COR-L47 (cell line): ENCODE data around the gene ADAMTSL5.
"Not testable (repeated sequence)": the region's sequence is repeated elsewhere in the genome, so short reads cannot be mapped to it uniquely, and the experiment has no call there.

ENCODE experiments used
- DNase-seq: peaks from one replicate; lab custom pipeline; 2025; lab: John Stamatoyannopoulos, UW

The ADAMTSL5 gene

GRCh38 chr19:1478934-1479707, 33.7 kb downstream of the ADAMTSL5 start, which contains the start of gene C19orf25:
Gene C19orf25, minus strand, starts transcription at chr19:1479215. Its CDS starts 312 bp downstream, at chr19:1478903.
- peak; percentile 90 for DNase-seq

- DNase-seq, result not testable (repeated sequence)
Observed at GRCh38 chr19:1477056-1477455, 35.8 kb downstream of the ADAMTSL5 start.

GRCh38 chr19:1475751-1476437, 36.9 kb downstream of the ADAMTSL5 start:
- DNase-seq, result no peak

GRCh38 chr19:1474765-1475351, 38.0 kb downstream of the ADAMTSL5 start:
- DNase-seq, result no peak

- DNase-seq, result no peak
Observed at GRCh38 chr19:1474011-1474764, 38.6 kb downstream of the ADAMTSL5 start.

- no peak for DNase-seq
Observed at GRCh38 chr19:1473085-1473851, 39.6 kb downstream of the ADAMTSL5 start.

GRCh38 chr19:1472231-1473084, 40.4 kb downstream of the ADAMTSL5 start:
- no peak for DNase-seq

GRCh38 chr19:1471515-1472160, 41.2 kb downstream of the ADAMTSL5 start:
- DNase-seq, result no peak

GRCh38 chr19:1471010-1471514, 41.8 kb downstream of the ADAMTSL5 start:
- no peak for DNase-seq

- DNase-seq, result peak; percentile 90
Observed at GRCh38 chr19:1470305-1471009, 42.4 kb downstream of the ADAMTSL5 start.

GRCh38 chr19:1470055-1470304, 42.8 kb downstream of the ADAMTSL5 start:
- DNase-seq, result no peak

GRCh38 chr19:1469255-1470054, 43.4 kb downstream of the ADAMTSL5 start:
- no peak for DNase-seq

GRCh38 chr19:1468821-1469254, 44.0 kb downstream of the ADAMTSL5 start:
- no peak for DNase-seq

- DNase-seq, result no peak
Observed at GRCh38 chr19:1468274-1468820, 44.5 kb downstream of the ADAMTSL5 start.

- no peak for DNase-seq
Observed at GRCh38 chr19:1467490-1468273, 45.1 kb downstream of the ADAMTSL5 start.

GRCh38 chr19:1467215-1467489, 45.7 kb downstream of the ADAMTSL5 start:
- no peak for DNase-seq

GRCh38 chr19:1466461-1467214, 46.2 kb downstream of the ADAMTSL5 start:
- DNase-seq, result no peak
